ENCODE measurements around the gene ZNRF3.

The ZNRF3 gene

GRCh38 chr22:29096736-29097669 is 213.6 kb downstream of the ZNRF3 start:
- DNase-seq, result no peak

- no peak for DNase-seq
These were observed 214.9 kb downstream of the ZNRF3 start for GRCh38 chr22:29098296-29098695.

GRCh38 chr22:29102300-29102699 is 218.9 kb downstream of the ZNRF3 start:
- no peak for DNase-seq

- DNase-seq, result no peak
These were observed 219.7 kb downstream of the ZNRF3 start for GRCh38 chr22:29103121-29103520.

GRCh38 chr22:29105468-29105867 is 222.1 kb downstream of the ZNRF3 start:
- DNase-seq, result no peak

- DNase-seq, result no peak
These were observed 223.5 kb downstream of the ZNRF3 start for GRCh38 chr22:29106839-29107238.
